ENCODE results near the gene SERGEF. TPM values are rescaled to one million over a fixed set of nuclear protein-coding genes. Genes with fewer than 3 reads are reported as not detected.

The SERGEF gene
- total RNA-seq, 1 experiment from 2014 or later, result 31.4 TPM

GRCh38 chr11:18027475-18027874 lies 14.6 kb upstream of the SERGEF start:
- Histone ChIP-seq H2BK20ac (ENCODE audit: low read depth, low read length, poor library complexity, severe bottlenecking) (no peak overlapping the region), H3K27ac (ENCODE audit: insufficient read length, low read depth, low read length) (no peak overlapping the region), H2AFZ (ENCODE audit: low read length) (no peak overlapping the region), H3K9ac (ENCODE audit: extremely low read depth, insufficient read length, low read length) (no peak overlapping the region), H2BK120ac (ENCODE audit: low read depth, low read length, poor library complexity, severe bottlenecking) (no peak overlapping the region), H3K79me2 (ENCODE audit: insufficient read depth, low read length) (no peaks in the 10 kb centered on the region), H3K9me3 (ENCODE audit: control insufficient read depth, low read depth, low read length) (no peaks in the 10 kb centered on the region), H4K8ac (replicated peaks; ENCODE audit: insufficient read length, low read depth, low read length) (no peak overlapping the region), H2BK5ac (ENCODE audit: insufficient read length, low read length) (no peak overlapping the region), H3K79me1 (ENCODE audit: insufficient read depth, low read depth, low read length, poor library complexity, severe bottlenecking) (no peaks in the 10 kb centered on the region), H3K23ac (ENCODE audit: insufficient read length, low read depth, low read length) (no peak overlapping the region), H3K23me2 (ENCODE audit: insufficient read length, low read depth, low read length, poor library complexity, severe bottlenecking) (no peaks in the 10 kb centered on the region), H3K4ac (ENCODE audit: low read depth, low read length) (no peak overlapping the region), H4K91ac (ENCODE audit: insufficient read length, low read depth, low read length) (no peak overlapping the region), H2AK5ac (ENCODE audit: insufficient read length, low read length) (no peak overlapping the region), H3K14ac (ENCODE audit: insufficient read depth, low read length) (no peak overlapping the region), H2BK12ac (ENCODE audit: insufficient read length, low read depth, low read length) (no peak overlapping the region), H2BK15ac (ENCODE audit: low read depth, low read length) (no peak overlapping the region), H3T11ph (ENCODE audit: low read length) (no peak overlapping the region), H3K27me3 (ENCODE audit: insufficient read depth, low read length) (no peaks in the 10 kb centered on the region), H3K18ac (ENCODE audit: insufficient read length, low read depth, low read length) (no peak overlapping the region), H4K5ac (ENCODE audit: insufficient read length, low read depth, low read length) (no peak overlapping the region), H4K20me1 (ENCODE audit: control insufficient read depth, insufficient read depth, insufficient read length) (no peaks in the 10 kb centered on the region), H3K56ac (ENCODE audit: insufficient read length, low read depth, low read length) (no peak overlapping the region), H3K4me2 (ENCODE audit: insufficient read depth, insufficient read length, low read length) (no peak overlapping the region), H3K4me1 (ENCODE audit: insufficient read depth, low read length) (peaks cover 2% of the 10 kb centered on the region; the same call in 1 of the 2 replicates)
- Mint-ChIP-seq H3K4me1 (peaks cover 6 to 13% of the 10 kb centered on the region in 2 experiments), H3K4me3 (no peak overlapping the region), H3K27ac (no peak overlapping the region), H3K9me3 (no peaks in the 10 kb centered on the region), H3K27me3 (ENCODE audit: low read depth) (no peaks in the 10 kb centered on the region; the same call in 1 of the 2 replicates), H3K36me3 (ENCODE audit: insufficient read depth in 1 of 3, low read depth in 3 of 3) (no peaks in the 10 kb centered on the region)
- no CpG with 5 or more reads among the region's 2 CpGs for WGBS (ENCODE audit: extremely low coverage, insufficient read length, low lambda C conversion rate)
- TF ChIP-seq CTCF (conservative IDR thresholded peaks at IDR 0.05), result no peak
- no peak for DNase-seq
